RWPE1 (cell line): ENCODE data around the gene LAMA5.
A peak's percentile ranks its signal among the peaks of the same experiment; 100 is the strongest.

Experiments
- CTCF ChIA-PET: fragments of 350-600 bp; sonication (Branson Sonifier 250); formaldehyde crosslinking; extraction: SDS; loops from one replicate; lab custom pipeline; 2021; lab: Yijun Ruan, JAX
- POLR2A ChIA-PET: fragments of 400-600 bp; formaldehyde crosslinking; extraction: SDS; loops from one replicate; lab custom pipeline; 2020; ENCODE audit warnings: antibody characterized with exemption; ENCODE audit not compliant: low non-redundant PET; lab: Yijun Ruan, JAX
- DNase-seq: peaks from one replicate; pipeline ENCODE4 v3.0.0; 2012; ENCODE audit warnings: low spot score
- H3K27ac ChIP-seq: fragments of 450-650 bp; 2 replicates; pipeline ENCODE4 v1.5.1; 2017
- CTCF ChIP-seq: fragments of 450-650 bp; conservative IDR thresholded peaks from 2 replicates; pipeline ENCODE4 v1.5.1; 2017; ENCODE audit warnings: low read depth, mild to moderate bottlenecking

The LAMA5 gene

GRCh38 chr20:62408055-62408454, 40.9 kb upstream of the LAMA5 start:
- no peak for DNase-seq
- no peak for TF ChIP-seq CTCF
- ChIA-PET CTCF (interaction anchor here (0.6 kb wide), 2 partner anchors 91 to 107 kb away, joined by 3 read pairs; no protein-coding TSS in a partner anchor), POLR2A (no interaction called here)
- H3K27ac ChIP-seq: peak overlapping the region; percentile 80

- 0 out of 2 replicates have a peak, but pooled peaks have one; percentile 14 for TF ChIP-seq CTCF
- ChIA-PET POLR2A (no interaction called here), CTCF (no interaction called here)
- H3K27ac ChIP-seq: peak within 1 kb of the TSS; percentile 80
- DNase-seq: peak; percentile 98
Measured at GRCh38 chr20:62407221-62407992, 40.3 kb upstream of the LAMA5 start, which contains the start of gene CABLES2. Gene CABLES2 (minus strand): TSS chr20:62407285. CDS start chr20:62407276, 9 bp downstream.

GRCh38 chr20:62406635-62407176, 39.6 kb upstream of the LAMA5 start:
- no peak for DNase-seq
- TF ChIP-seq CTCF: no peak
- ChIA-PET CTCF (no interaction called here), POLR2A (no interaction called here)
- H3K27ac ChIP-seq: peak overlapping the region; percentile 80

GRCh38 chr20:62405981-62406513, 38.9 kb upstream of the LAMA5 start:
- TF ChIP-seq CTCF: no peak
- H3K27ac ChIP-seq: peak overlapping the region; percentile 80
- ChIA-PET CTCF (interaction anchor here (0.6 kb wide), 1 partner anchor 211 kb away, joined by 3 read pairs; no protein-coding TSS in a partner anchor), POLR2A (no interaction called here)
- DNase-seq: no peak

- TF ChIP-seq CTCF: peak; percentile 93
- DNase-seq: peak; percentile 73
- CTCF ChIA-PET: interaction anchor here (0.6 kb wide), 1 partner anchor 49 kb away, joined by 3 read pairs; no protein-coding TSS in a partner anchor
- POLR2A ChIA-PET: no interaction called here
- H3K27ac ChIP-seq: peak overlapping the region; percentile 80
Measured at GRCh38 chr20:62405108-62405980, 38.2 kb upstream of the LAMA5 start.

GRCh38 chr20:62404761-62405107, 37.6 kb upstream of the LAMA5 start:
- peak overlapping the region; percentile 80 for H3K27ac ChIP-seq
- no peak for TF ChIP-seq CTCF
- ChIA-PET POLR2A (no interaction called here), CTCF (interaction anchor here (0.6 kb wide), 1 partner anchor 49 kb away, joined by 3 read pairs; no protein-coding TSS in a partner anchor)
- no peak for DNase-seq
